Mucosa of descending colon (tissue), 3 donors: Measurements from ENCODE around the gene UBAP1L. TPM values are rescaled to one million over a fixed set of nuclear protein-coding genes. Genes with fewer than 3 reads are reported as not detected.

Source experiments
- ATAC-seq: fragments of 200-7000 bp; cut with Tn5 transposase; one replicate; pipeline ENCODE4 v1.9.1; 2020; ENCODE audit warnings: mild to moderate bottlenecking, moderate library complexity
- DNase-seq, 3 donors: peaks; one replicate each; pipeline ENCODE4 v3.0.0-alpha.2; 2020
- H3K36me3 ChIP-seq: fragments of 200-600 bp; one replicate; pipeline ENCODE4 v1.8.0; 2021; ENCODE audit warnings: low read depth, mild to moderate bottlenecking
- H3K4me1 ChIP-seq: fragments of 200-600 bp; one replicate; pipeline ENCODE4 v1.8.0; 2021; ENCODE audit warnings: low read depth, mild to moderate bottlenecking
- H3K4me3 ChIP-seq: fragments of 200-600 bp; one replicate; pipeline ENCODE4 v1.8.0; 2021; ENCODE audit warnings: mild to moderate bottlenecking
- H3K9me3 ChIP-seq: fragments of 200-600 bp; one replicate; pipeline ENCODE4 v1.8.0; 2021; ENCODE audit warnings: mild to moderate bottlenecking
- CTCF ChIP-seq: fragments of 200-600 bp; IDR thresholded peaks from one replicate; pipeline ENCODE4 v1.8.0; 2022; ENCODE audit warnings: antibody characterized with exemption, mild to moderate bottlenecking
- intact Hi-C, 2 donors: fragments of 100-400 bp; cut with DNase I in 1 of 2; cut with micrococcal nuclease in 1 of 2; formaldehyde crosslinking; loops; one replicate each; pipeline versions ENCODE4 v1.11.0 to v1.11.1; 2022; cut with DNase I, micrococcal nuclease
- total RNA-seq, 3 donors: library from RNA; stranded (reverse); fragmentation: NEBNext Ultra II Directional in 2 of 3; extraction: Animal tissue kit (Norgen Biotek cat#: 25700) in 2 of 3; gene quantifications; one replicate each; pipeline versions ENCODE4 v1.2.1 to v1.2.4, GENCODE V29; 2021 to 2023
- donor health status: DM: no; HTN: no; CAD: no; lungs with moderate emphysema.
- donor health status: DM: no; HTN: no; CAD: no.
- donor health status: DM: no; HTN: yes; CAD: no.

Gene UBAP1L
- total RNA-seq, 3 donors from 2014 or later, result 2.0 to 6.9 (median 3.9) TPM

GRCh38 chr15:65083262-65083701, 31.7 kb downstream of the UBAP1L start:
- no peak for ATAC-seq
- no peaks in the 10 kb centered on the region for H3K9me3 ChIP-seq
- no peak for TF ChIP-seq CTCF
- H3K36me3 ChIP-seq, result no peaks in the 10 kb centered on the region
- DNase-seq, result no peak
- H3K4me3 ChIP-seq, result no peak overlapping the region
- intact Hi-C loops, result loop anchor here in 1 of 2 donors (10.0 kb wide), 1 partner anchor 48 kb away; no protein-coding TSS in a partner anchor
- peaks cover 24% of the 10 kb centered on the region for H3K4me1 ChIP-seq

- intact Hi-C loops, result loop anchor here in 1 of 2 donors (10.0 kb wide), 1 partner anchor 48 kb away; no protein-coding TSS in a partner anchor
- no peaks in the 10 kb centered on the region for H3K9me3 ChIP-seq
- H3K4me1 ChIP-seq, result peaks cover 20% of the 10 kb centered on the region
- no peak overlapping the region for H3K4me3 ChIP-seq
- no peak for TF ChIP-seq CTCF
- DNase-seq (peak in 2 of 3 donors; percentile 67 to 76), ATAC-seq (peak; percentile 78)
- H3K36me3 ChIP-seq, result no peaks in the 10 kb centered on the region
Measured at GRCh38 chr15:65082303-65082953, 32.6 kb downstream of the UBAP1L start.

DNA sequence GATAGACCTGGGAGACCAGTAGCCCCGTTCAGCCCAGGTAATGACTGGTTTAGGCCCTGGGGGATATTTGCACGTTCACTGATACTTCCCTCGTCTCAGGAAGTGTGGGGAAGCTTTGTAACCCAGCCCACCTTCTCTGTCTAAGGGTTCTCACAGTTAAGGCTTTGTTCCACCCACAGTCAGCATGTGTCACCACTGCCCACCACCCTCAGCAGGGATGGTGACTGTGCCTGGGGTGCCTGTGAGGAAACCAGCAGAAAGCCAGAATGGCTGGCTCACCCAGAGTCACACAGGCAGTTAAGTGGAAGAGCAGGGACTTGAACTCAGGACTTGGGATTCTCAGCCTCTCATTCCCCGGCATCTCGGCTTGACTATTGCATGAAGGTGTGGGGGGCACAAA, 33.2 kb downstream of the UBAP1L start:
- H3K4me3 ChIP-seq, result no peak overlapping the region
- no peaks in the 10 kb centered on the region for H3K9me3 ChIP-seq
- TF ChIP-seq CTCF, result no peak
- no peak for DNase-seq
- intact Hi-C loops, result loop anchor here in 1 of 2 donors (10.0 kb wide), 1 partner anchor 47 kb away; no protein-coding TSS in a partner anchor
- H3K36me3 ChIP-seq, result no peaks in the 10 kb centered on the region
- no peak for ATAC-seq
- peaks cover 17% of the 10 kb centered on the region for H3K4me1 ChIP-seq

GRCh38 chr15:65081270-65081669, 33.7 kb downstream of the UBAP1L start:
- intact Hi-C loops, result loop anchor here in 1 of 2 donors (10.0 kb wide), 1 partner anchor 46 kb away; no protein-coding TSS in a partner anchor
- peaks cover 17% of the 10 kb centered on the region for H3K4me1 ChIP-seq

DNA sequence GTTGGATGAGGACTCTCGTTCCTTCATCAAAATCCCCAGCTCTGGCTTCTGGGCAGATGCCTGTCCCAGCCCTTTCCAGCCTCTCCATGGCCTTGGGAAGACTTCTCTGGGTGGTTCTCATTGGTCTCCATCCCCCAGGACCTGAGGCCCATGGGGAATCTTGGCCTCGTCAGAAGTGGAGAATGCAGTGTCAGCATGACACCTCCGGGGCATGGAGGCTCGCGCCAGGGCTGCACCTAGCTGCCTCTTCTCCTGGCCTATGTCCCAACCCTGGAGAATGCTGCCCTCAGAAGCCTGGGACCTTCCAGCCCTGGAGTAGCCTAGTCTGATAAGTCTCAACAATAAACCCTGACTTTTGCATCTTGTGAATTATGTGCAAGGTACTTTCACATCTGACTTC, 35.4 kb downstream of the UBAP1L start:
- intact Hi-C loops, result loop anchor here in 1 of 2 donors (2.0 kb wide), 1 partner anchor 47 kb away; no protein-coding TSS in a partner anchor
- Histone ChIP-seq H3K4me3 (no peak overlapping the region), H3K36me3 (no peaks in the 10 kb centered on the region), H3K9me3 (no peaks in the 10 kb centered on the region), H3K4me1 (peaks cover 17% of the 10 kb centered on the region)
- DNase-seq, result no peak
- ATAC-seq, result no peak
- TF ChIP-seq CTCF, result no peak

More at GRCh38 chr15:65081270-65081669, 33.7 kb downstream of the UBAP1L start:
- TF ChIP-seq CTCF, result no peak
- H3K9me3 ChIP-seq, result no peaks in the 10 kb centered on the region
- DNase-seq, result no peak
- no peak overlapping the region for H3K4me3 ChIP-seq
- H3K36me3 ChIP-seq, result no peaks in the 10 kb centered on the region
- no peak for ATAC-seq
